Fibroblast of skin of right biceps (primary cell): ENCODE results near the gene NT5DC1.
"Not testable (repeated sequence)": the region's sequence is repeated elsewhere in the genome, so short reads cannot be mapped to it uniquely, and the experiment has no call there.

Source experiments
- DNase-seq: peaks from one replicate; pipeline ENCODE4 v3.0.0-alpha.2; 2013

NT5DC1 gene

DNA sequence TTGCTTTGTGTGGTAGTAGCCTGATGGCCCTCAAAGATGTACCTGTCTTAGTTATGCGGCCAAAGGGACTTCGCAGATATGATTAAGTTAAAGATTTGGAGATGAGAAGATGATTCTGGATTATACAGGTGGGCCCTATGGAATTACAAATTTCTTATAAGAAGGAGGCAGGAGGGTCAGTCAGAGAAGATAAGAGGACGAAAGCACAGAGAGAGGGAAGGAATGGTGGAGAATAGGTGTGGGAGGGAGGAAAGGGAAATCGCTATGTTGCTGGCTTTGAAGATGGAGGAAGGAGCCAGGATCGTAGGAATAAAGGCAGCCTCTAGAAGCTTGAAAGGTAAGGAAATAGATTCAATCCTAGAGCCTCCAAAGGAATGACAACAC is 180.3 kb downstream of the NT5DC1 start:
- no peak for DNase-seq

- DNase-seq, result no peak
These were observed 182.0 kb downstream of the NT5DC1 start for GRCh38 chr6:116282698-116283097.

DNA sequence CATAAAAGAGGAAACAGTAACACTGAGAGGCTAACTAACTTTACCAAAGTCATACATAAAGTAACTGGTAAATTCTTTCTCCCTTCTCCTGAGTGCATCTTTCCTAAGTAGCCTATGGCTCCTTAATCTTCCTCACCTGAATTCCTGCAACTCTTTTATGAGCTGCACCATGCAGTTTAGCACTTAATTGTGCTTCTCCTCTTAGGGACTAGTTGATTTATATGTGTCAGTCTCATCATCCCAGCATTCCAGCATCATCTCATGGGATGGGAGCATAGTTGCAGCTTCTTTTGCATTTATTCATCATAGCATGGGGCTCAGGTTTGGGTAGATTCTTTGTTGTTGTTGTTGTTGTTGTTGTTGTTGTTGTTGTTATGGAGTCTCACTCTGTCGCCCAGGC is 182.5 kb downstream of the NT5DC1 start:
- DNase-seq, result no peak

GRCh38 chr6:116284984-116285383 is 184.3 kb downstream of the NT5DC1 start:
- not testable (repeated sequence) for DNase-seq

DNA sequence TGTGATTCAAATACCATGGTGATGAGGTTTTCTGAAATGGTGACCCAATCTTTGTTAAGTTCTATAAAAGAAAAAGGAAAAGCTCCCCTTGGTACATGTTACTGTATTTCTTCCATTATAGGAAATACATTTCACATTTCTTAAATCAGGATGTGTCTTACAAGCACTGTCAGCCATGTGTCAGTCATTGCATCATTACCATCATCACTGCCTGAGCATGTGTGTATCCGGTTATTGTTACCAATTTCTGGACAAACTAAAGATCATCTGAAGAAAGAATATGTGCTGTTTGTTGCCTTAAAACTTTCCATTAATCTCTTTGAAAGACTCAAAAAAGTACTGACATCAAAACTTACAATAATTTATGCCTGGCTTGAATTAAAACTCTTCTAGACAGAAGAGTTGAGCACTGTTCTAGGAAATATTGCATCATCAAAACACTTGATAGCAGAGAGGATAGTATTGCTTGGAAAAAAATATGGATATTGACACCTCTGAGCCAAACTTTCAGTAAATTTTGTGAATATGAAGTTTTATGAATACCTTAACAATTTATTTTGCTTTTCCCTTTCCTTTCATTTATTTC is 186.2 kb downstream of the NT5DC1 start:
- DNase-seq, result no peak

GRCh38 chr6:116287689-116288282 is 187.1 kb downstream of the NT5DC1 start:
- DNase-seq, result peak; percentile 59

- DNase-seq, result no peak
These were observed 189.2 kb downstream of the NT5DC1 start for GRCh38 chr6:116289876-116290275.

- no peak for DNase-seq
These were observed 190.1 kb downstream of the NT5DC1 start for GRCh38 chr6:116290799-116291198.

GRCh38 chr6:116291701-116292396 is 191.2 kb downstream of the NT5DC1 start:
- peak; percentile 36 for DNase-seq

DNA sequence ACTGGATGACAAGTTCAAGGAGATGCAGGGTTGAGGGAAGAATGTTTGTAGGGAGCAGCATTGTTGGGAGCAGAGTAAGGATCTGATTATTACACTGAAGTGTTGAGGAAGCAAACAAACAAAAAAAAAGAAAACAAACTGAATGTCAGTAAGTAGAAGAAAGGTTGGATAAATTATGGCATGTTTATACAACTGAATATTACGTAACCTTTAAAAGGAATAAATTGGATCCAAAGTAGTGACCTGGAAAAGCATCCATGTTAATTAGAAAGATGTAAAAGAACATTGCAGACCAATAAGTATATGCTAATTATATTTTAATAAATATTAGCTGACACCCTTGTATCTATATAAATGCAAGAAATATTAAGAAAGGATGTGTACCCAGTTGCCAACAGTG is 191.9 kb downstream of the NT5DC1 start:
- DNase-seq, result no peak

DNA sequence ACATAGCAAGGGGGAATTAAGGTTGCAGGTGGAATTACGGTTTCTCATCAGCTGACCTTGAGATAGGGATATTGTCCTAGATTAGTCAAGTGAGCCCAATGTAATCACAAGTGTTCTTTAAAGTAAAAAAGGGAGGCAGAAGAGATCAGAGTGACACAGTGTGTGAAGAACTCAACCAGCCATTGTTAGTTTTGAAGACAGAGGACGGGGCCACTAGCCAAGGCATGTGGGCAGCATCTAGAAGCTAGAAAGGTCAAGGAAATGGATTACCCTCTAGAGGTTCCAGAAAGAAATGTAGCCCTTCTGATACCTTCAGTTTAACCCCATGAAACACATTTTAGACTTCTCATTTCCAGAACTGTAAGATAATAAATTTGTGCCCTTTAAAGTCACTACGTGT is 197.6 kb downstream of the NT5DC1 start:
- no peak for DNase-seq

- DNase-seq, result no peak
These were observed 198.3 kb downstream of the NT5DC1 start for GRCh38 chr6:116298973-116299372.
